Measurements from ENCODE around the gene GUCY1B1. TPM values are rescaled to one million over a fixed set of nuclear protein-coding genes. Genes with fewer than 3 reads are reported as not detected.

The GUCY1B1 gene
- total RNA-seq, 4 donors from 2014 or later, result 44.2 to 101 (median 86.9) TPM

- WGBS, 2 donors (ENCODE audit: low coverage in 1 of 2), result 83 to 84% methylated on average over 3 to 4 of the region's 4 CpGs
- Histone ChIP-seq H3K4me1 (no peaks in the 10 kb centered on the region), H3K36me3 (no peaks in the 10 kb centered on the region), H3K9me3 (no peaks in the 10 kb centered on the region), H3K4me3 (no peak overlapping the region), H3K27ac (no peak overlapping the region), H3K27me3 (no peaks in the 10 kb centered on the region)
- ATAC-seq, result no peak
- TF ChIP-seq POLR2AphosphoS5 (IDR thresholded peaks at IDR 0.05), result no peak
- no peak for TF ChIP-seq EP300 (IDR thresholded peaks at IDR 0.05)
- TF ChIP-seq, protein P1, sequence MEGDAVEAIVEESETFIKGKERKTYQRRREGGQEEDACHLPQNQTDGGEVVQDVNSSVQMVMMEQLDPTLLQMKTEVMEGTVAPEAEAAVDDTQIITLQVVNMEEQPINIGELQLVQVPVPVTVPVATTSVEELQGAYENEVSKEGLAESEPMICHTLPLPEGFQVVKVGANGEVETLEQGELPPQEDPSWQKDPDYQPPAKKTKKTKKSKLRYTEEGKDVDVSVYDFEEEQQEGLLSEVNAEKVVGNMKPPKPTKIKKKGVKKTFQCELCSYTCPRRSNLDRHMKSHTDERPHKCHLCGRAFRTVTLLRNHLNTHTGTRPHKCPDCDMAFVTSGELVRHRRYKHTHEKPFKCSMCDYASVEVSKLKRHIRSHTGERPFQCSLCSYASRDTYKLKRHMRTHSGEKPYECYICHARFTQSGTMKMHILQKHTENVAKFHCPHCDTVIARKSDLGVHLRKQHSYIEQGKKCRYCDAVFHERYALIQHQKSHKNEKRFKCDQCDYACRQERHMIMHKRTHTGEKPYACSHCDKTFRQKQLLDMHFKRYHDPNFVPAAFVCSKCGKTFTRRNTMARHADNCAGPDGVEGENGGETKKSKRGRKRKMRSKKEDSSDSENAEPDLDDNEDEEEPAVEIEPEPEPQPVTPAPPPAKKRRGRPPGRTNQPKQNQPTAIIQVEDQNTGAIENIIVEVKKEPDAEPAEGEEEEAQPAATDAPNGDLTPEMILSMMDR (IDR thresholded peaks at IDR 0.05), result no peak
- no peak for TF ChIP-seq POLR2A (IDR thresholded peaks at IDR 0.05)
Observed at GRCh38 chr4:155849042-155849441, 90.2 kb downstream of the GUCY1B1 start.

DNA sequence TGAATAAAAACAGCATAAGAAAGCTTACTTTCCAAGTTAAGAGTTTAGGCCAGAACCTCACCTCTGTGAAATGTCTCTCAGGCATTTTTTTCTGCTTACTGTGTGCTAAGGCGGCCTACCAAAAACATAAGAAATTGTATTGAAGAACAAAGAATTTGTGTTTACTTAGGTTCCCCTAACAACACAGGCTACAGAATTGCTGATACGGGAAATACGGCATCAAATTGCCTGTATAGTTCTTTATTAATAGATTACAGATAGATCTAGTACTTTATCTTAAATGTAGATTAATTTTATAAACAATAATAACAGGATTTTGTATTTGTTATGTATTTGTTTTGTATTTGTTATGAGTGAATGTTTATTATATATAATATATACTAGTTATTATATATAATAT, 94.4 kb downstream of the GUCY1B1 start:
- no peak for ATAC-seq
- Histone ChIP-seq H3K27ac (no peak overlapping the region), H3K36me3 (no peaks in the 10 kb centered on the region), H3K27me3 (no peaks in the 10 kb centered on the region), H3K4me1 (no peaks in the 10 kb centered on the region), H3K9me3 (no peaks in the 10 kb centered on the region), H3K4me3 (no peak overlapping the region)
- TF ChIP-seq POLR2AphosphoS5 (IDR thresholded peaks at IDR 0.05) (no peak), POLR2A (IDR thresholded peaks at IDR 0.05) (no peak), EP300 (IDR thresholded peaks at IDR 0.05) (no peak)
- TF ChIP-seq, protein P1 (IDR thresholded peaks at IDR 0.05), result no peak
- 93 to 100% methylated on average over 2 to 3 of the region's 3 CpGs for WGBS, 2 donors (ENCODE audit: low coverage in 1 of 2)

DNA sequence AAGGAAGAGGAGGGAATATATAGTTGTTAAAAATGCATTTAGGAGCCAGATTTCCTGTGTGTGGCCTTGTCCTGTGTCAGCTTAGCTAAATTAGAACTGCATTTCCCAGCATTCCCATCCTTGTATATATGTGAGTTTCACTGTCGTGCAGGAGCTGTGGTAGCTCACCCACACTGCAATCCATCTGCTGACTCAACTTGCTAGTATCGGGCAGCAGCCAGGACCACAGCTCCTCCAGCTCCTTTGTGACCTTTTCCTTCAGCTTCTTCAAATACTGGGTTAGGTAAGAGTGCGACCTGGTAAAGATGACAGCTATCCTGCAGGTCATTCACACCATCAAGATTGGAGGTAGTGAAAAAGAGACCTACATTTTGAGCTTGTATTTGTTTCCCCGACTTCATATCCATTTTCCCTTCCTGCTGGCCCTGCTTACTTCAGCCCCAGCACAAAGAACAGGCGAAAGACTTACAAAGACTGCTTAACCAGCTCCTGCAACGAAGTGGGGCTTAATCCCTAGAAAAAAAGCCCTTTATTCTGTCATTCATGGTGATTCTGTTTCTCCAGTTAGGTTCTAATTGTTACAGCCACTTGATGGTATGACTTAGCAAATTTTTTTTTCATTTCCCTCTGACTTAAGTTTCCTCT, 95.9 kb downstream of the GUCY1B1 start:
- WGBS, 2 donors (ENCODE audit: low coverage in 1 of 2), result 56 to 68% methylated on average over 4 to 6 of the region's 6 CpGs
- Histone ChIP-seq H3K27ac (no peak overlapping the region), H3K9me3 (no peaks in the 10 kb centered on the region), H3K27me3 (no peaks in the 10 kb centered on the region), H3K4me1 (no peaks in the 10 kb centered on the region), H3K36me3 (no peaks in the 10 kb centered on the region), H3K4me3 (no peak overlapping the region)
- no peak for ATAC-seq
- TF ChIP-seq POLR2AphosphoS5 (IDR thresholded peaks at IDR 0.05) (no peak), EP300 (IDR thresholded peaks at IDR 0.05) (no peak), POLR2A (IDR thresholded peaks at IDR 0.05) (no peak)
- TF ChIP-seq, protein P1 (IDR thresholded peaks at IDR 0.05), result no peak

GRCh38 chr4:155855897-155856296, 97.1 kb downstream of the GUCY1B1 start:
- no peaks in the 10 kb centered on the region for H3K36me3 ChIP-seq
- H3K27ac ChIP-seq, result no peak overlapping the region
- no peak overlapping the region for H3K4me3 ChIP-seq
- H3K27me3 ChIP-seq, result no peaks in the 10 kb centered on the region
- WGBS, 2 donors (ENCODE audit: low coverage in 1 of 2), result 60 to 69% methylated on average over 2 of the region's 2 CpGs
- TF ChIP-seq, protein P1 (IDR thresholded peaks at IDR 0.05), result no peak
- no peak for TF ChIP-seq POLR2A (IDR thresholded peaks at IDR 0.05)
- no peaks in the 10 kb centered on the region for H3K9me3 ChIP-seq
- ATAC-seq, result no peak
- no peaks in the 10 kb centered on the region for H3K4me1 ChIP-seq

Other genes starting within 250 kb of the GUCY1B1 start
- 100 to 1,000 TPM in 2 of 4 donors, 10 to 100 TPM in 2; 69.4 to 196 (median 144) TPM for gene GUCY1A1, start 92.2 kb upstream of the GUCY1B1 start, total RNA-seq
- gene ASIC5, start 107.3 kb downstream of the GUCY1B1 start, total RNA-seq, result not detected
- under 1 TPM in 1 of 4 donors, not detected in 3; 0.08 TPM for gene TDO2, start 144.7 kb downstream of the GUCY1B1 start, total RNA-seq
- gene CTSO, start 194.8 kb downstream of the GUCY1B1 start, total RNA-seq, result 10 to 100 TPM; 16.6 to 36.8 (median 29.4) TPM